HCT116 (cell line): ENCODE results near the gene ATXN1.

ENCODE experiments used
- ATF3 ChIP-seq: IDR thresholded peaks from 2 replicates; pipeline ENCODE4 v1.6.1; 2012
- CTCF ChIP-seq, 3 experiments: fragments of 200-600 bp in 1 of 3; sonication (generic) in 1 of 3; IDR thresholded peaks in 2 of 3; conservative IDR thresholded peaks in 1 of 3; 2 replicates each; pipeline ENCODE4 v1.5.1; 2012 to 2017; ENCODE audit warnings: low read depth in 2 of 3, low read length in 2 of 3, antibody characterized with exemption in 1 of 3, borderline replicate concordance in 1 of 3, control low read depth in 1 of 3, mild to moderate bottlenecking in 1 of 3, mixed read lengths in 1 of 3, mixed run types in 1 of 3, moderate library complexity in 1 of 3; ENCODE audit not compliant: insufficient read depth in 1 of 3
- EZH2 ChIP-seq: fragments of 200-600 bp; sonication (generic); IDR thresholded peaks from 2 replicates; pipeline ENCODE4 v1.6.1; 2017; ENCODE audit warnings: antibody characterized with exemption, mixed run types
- FOSL1 ChIP-seq: IDR thresholded peaks from 2 replicates; pipeline ENCODE4 v1.6.1; 2012; ENCODE audit warnings: low read depth
- MAX ChIP-seq: IDR thresholded peaks from 2 replicates; pipeline ENCODE4 v1.6.1; 2012
- POLR2A ChIP-seq: IDR thresholded peaks from 2 replicates; pipeline ENCODE4 v1.7.0; 2011; ENCODE audit warnings: borderline replicate concordance; ENCODE audit not compliant: insufficient read depth, insufficient read length; ENCODE audit errors: extremely low read depth
- POLR2AphosphoS5 ChIP-seq: IDR thresholded peaks from 2 replicates; pipeline ENCODE4 v1.6.1; 2011; ENCODE audit warnings: mild to moderate bottlenecking, low read depth, low read length, moderate library complexity
- RAD21 ChIP-seq: IDR thresholded peaks from 2 replicates; pipeline ENCODE4 v1.6.1; 2012; ENCODE audit warnings: low read depth, mild to moderate bottlenecking
- REST ChIP-seq: IDR thresholded peaks from 2 replicates; pipeline ENCODE4 v1.6.1; 2012; ENCODE audit warnings: low read depth
- SIN3A ChIP-seq: IDR thresholded peaks from 2 replicates; pipeline ENCODE4 v1.6.1; 2012; ENCODE audit warnings: low read depth
- TCF7L2 ChIP-seq: IDR thresholded peaks from 2 replicates; pipeline ENCODE4 v1.7.0; 2011; ENCODE audit warnings: borderline replicate concordance, inconsistent platforms; ENCODE audit not compliant: insufficient read depth, insufficient read length; ENCODE audit errors: extremely low read depth
- YY1 ChIP-seq: IDR thresholded peaks from 2 replicates; pipeline ENCODE4 v1.6.1; 2011; ENCODE audit warnings: low read length, low read depth, moderate library complexity, mild to moderate bottlenecking; ENCODE audit not compliant: insufficient replicate concordance; ENCODE audit errors: extremely low read depth
- ZBTB33 ChIP-seq: IDR thresholded peaks from 2 replicates; pipeline ENCODE4 v1.6.1; 2011; ENCODE audit warnings: mild to moderate bottlenecking, low read length, moderate library complexity; ENCODE audit not compliant: insufficient replicate concordance; ENCODE audit errors: extremely low read depth
- ZNF274 ChIP-seq: fragments of 200-500 bp; sonication (Bioruptor generic); IDR thresholded peaks from 2 replicates; pipeline ENCODE4 v1.6.1; 2014; ENCODE audit warnings: mild to moderate bottlenecking, low read depth, low read length, inconsistent platforms

GRCh38 chr6:16635291-16635809, 125.9 kb downstream of the ATXN1 start:
- TF ChIP-seq ZNF274, result no peak
- no peak for TF ChIP-seq ATF3
- TF ChIP-seq CTCF (IDR thresholded peaks at IDR 0.05 in 2 of 3, conservative IDR thresholded peaks at IDR 0.05 in 1 of 3; ENCODE audit: borderline replicate concordance in 1 of 3, insufficient read depth in 1 of 3, low read depth in 2 of 3, low read length in 2 of 3), result no peak
- no peak for TF ChIP-seq POLR2AphosphoS5
- TF ChIP-seq RAD21, result no peak
- TF ChIP-seq EZH2, result no peak
- TF ChIP-seq POLR2A, result no peak
- TF ChIP-seq REST, result no peak
- no peak for TF ChIP-seq MAX
- TF ChIP-seq ZBTB33, result no peak
- TF ChIP-seq FOSL1, result no peak
- no peak for TF ChIP-seq SIN3A
- no peak for TF ChIP-seq TCF7L2
- TF ChIP-seq YY1, result no peak
